Trophoblast cell (in vitro differentiated cells and primary cell): ENCODE data around the gene EPHB6.

Experiments
- DNase-seq, 2 donors: peaks; one replicate each; pipeline ENCODE4 v3.0.0-alpha.2; 2016
- H2AFZ ChIP-seq: 2 replicates; pipeline ENCODE4 v1.6.1; 2013; ENCODE audit warnings: low read length, moderate library complexity, mild to moderate bottlenecking; ENCODE audit not compliant: insufficient read depth, poor library complexity
- H2AK5ac ChIP-seq: 2 replicates; pipeline ENCODE4 v1.6.1; 2013; ENCODE audit warnings: mild to moderate bottlenecking, low read length
- H2BK120ac ChIP-seq: 2 replicates; pipeline ENCODE4 v1.6.1; 2013; ENCODE audit warnings: low read length, mild to moderate bottlenecking, moderate library complexity; ENCODE audit not compliant: insufficient read depth, poor library complexity
- H2BK12ac ChIP-seq: 2 replicates; pipeline ENCODE4 v1.6.1; 2013; ENCODE audit warnings: mild to moderate bottlenecking, low read length, moderate library complexity
- H2BK5ac ChIP-seq: 2 replicates; pipeline ENCODE4 v1.6.1; 2013; ENCODE audit warnings: low read length, low read depth, moderate library complexity, mild to moderate bottlenecking; ENCODE audit not compliant: poor library complexity
- H3K14ac ChIP-seq: 2 replicates; pipeline ENCODE4 v1.6.1; 2013; ENCODE audit warnings: mild to moderate bottlenecking, low read length
- H3K18ac ChIP-seq: 2 replicates; pipeline ENCODE4 v1.6.1; 2013; ENCODE audit warnings: mild to moderate bottlenecking, low read length
- H3K23ac ChIP-seq: 2 replicates; pipeline ENCODE4 v1.6.1; 2013; ENCODE audit warnings: low read length
- H3K27ac ChIP-seq: 2 replicates; pipeline ENCODE4 v1.5.1; 2013; ENCODE audit warnings: low read depth, mild to moderate bottlenecking, inconsistent platforms, low read length, moderate library complexity
- H3K27me3 ChIP-seq: 2 replicates; pipeline ENCODE4 v1.6.1; 2013; ENCODE audit warnings: inconsistent platforms, mild to moderate bottlenecking, low read length, moderate library complexity; ENCODE audit not compliant: insufficient read depth
- H3K36me3 ChIP-seq, 2 experiments: 1 replicate in 1 of 2; 2 replicates in 1 of 2; pipeline ENCODE4 v1.6.1; 2013; ENCODE audit warnings: low read length in 2 of 2, mild to moderate bottlenecking in 2 of 2, moderate library complexity in 1 of 2; ENCODE audit not compliant: insufficient read depth in 2 of 2, control insufficient read depth in 1 of 2
- H3K4ac ChIP-seq: 2 replicates; pipeline ENCODE4 v1.6.1; 2013; ENCODE audit warnings: low read depth, mild to moderate bottlenecking, low read length, moderate library complexity
- H3K4me1 ChIP-seq, 2 experiments: 1 replicate in 1 of 2; 2 replicates in 1 of 2; pipeline ENCODE4 v1.6.1; 2013; ENCODE audit warnings: low read length in 2 of 2, mild to moderate bottlenecking in 2 of 2, moderate library complexity in 1 of 2; ENCODE audit not compliant: insufficient read depth in 2 of 2, control insufficient read depth in 1 of 2
- H3K4me2 ChIP-seq: 2 replicates; pipeline ENCODE4 v1.6.1; 2013; ENCODE audit warnings: inconsistent platforms, mild to moderate bottlenecking, low read length, moderate library complexity
- H3K4me3 ChIP-seq: 2 replicates; pipeline ENCODE4 v1.5.1; 2013; ENCODE audit warnings: mild to moderate bottlenecking, low read depth, low read length, inconsistent platforms
- H3K79me1 ChIP-seq: one replicate; pipeline ENCODE4 v1.6.1; 2013; ENCODE audit warnings: low read length
- H3K79me2 ChIP-seq: 2 replicates; pipeline ENCODE4 v1.6.1; 2013; ENCODE audit warnings: low read length, mild to moderate bottlenecking; ENCODE audit not compliant: control insufficient read depth, insufficient read depth, poor library complexity
- H3K9ac ChIP-seq: 2 replicates; pipeline ENCODE4 v1.6.1; 2013; ENCODE audit warnings: mild to moderate bottlenecking, low read length
- H3K9me3 ChIP-seq: 2 replicates; pipeline ENCODE4 v1.6.1; 2013; ENCODE audit warnings: low read depth, mild to moderate bottlenecking, control low read depth, inconsistent platforms, low read length; ENCODE audit not compliant: insufficient read depth
- H4K12ac ChIP-seq: 2 replicates; pipeline ENCODE4 v1.6.1; 2013; ENCODE audit warnings: low read depth, mild to moderate bottlenecking, low read length, moderate library complexity
- H4K8ac ChIP-seq: 2 replicates; pipeline ENCODE4 v1.6.1; 2013; ENCODE audit warnings: low read depth, mild to moderate bottlenecking, low read length, moderate library complexity
- H4K91ac ChIP-seq: one replicate; pipeline ENCODE4 v1.6.1; 2013; ENCODE audit warnings: low read depth, mild to moderate bottlenecking, low read length, moderate library complexity
- WGBS: extraction: QIAGEN DNeasy Blood & Tissue Kit; methylation state at CpG from one replicate; pipeline ENCODE4 v1.1.7; 2013; ENCODE audit warnings: missing lambda C conversion rate; ENCODE audit not compliant: insufficient read length, insufficient coverage; ENCODE audit errors: extremely low coverage; 5-methylcytosine and 5-hydroxymethylcytosine counted together

EPHB6 gene

GRCh38 chr7:142908921-142909890, 54.3 kb downstream of the EPHB6 start:
- WGBS: no CpG with 5 or more reads among the region's 21 CpGs
- H2AFZ ChIP-seq: no peak overlapping the region
- no peak overlapping the region for H3K9ac ChIP-seq
- H3K27me3 ChIP-seq: no peaks in the 10 kb centered on the region
- H3K4ac ChIP-seq: no peak overlapping the region
- H2BK5ac ChIP-seq: no peak overlapping the region
- H2BK12ac ChIP-seq: no peak overlapping the region
- H3K9me3 ChIP-seq: peaks cover 5% of the 10 kb centered on the region
- H3K79me2 ChIP-seq: no peaks in the 10 kb centered on the region
- H4K8ac ChIP-seq: no peak overlapping the region
- no peaks in the 10 kb centered on the region for H3K79me1 ChIP-seq
- H3K27ac ChIP-seq: no peak overlapping the region
- H4K91ac ChIP-seq: no peak overlapping the region
- no peak overlapping the region for H3K4me3 ChIP-seq
- H3K18ac ChIP-seq: no peak overlapping the region
- H3K23ac ChIP-seq: no peak overlapping the region
- H2AK5ac ChIP-seq: no peak overlapping the region
- H2BK120ac ChIP-seq: no peak overlapping the region
- H4K12ac ChIP-seq: no peak overlapping the region
- no peaks in the 10 kb centered on the region for H3K36me3 ChIP-seq
- no peak overlapping the region for H3K14ac ChIP-seq
- DNase-seq: peak in 1 of 2 donors; percentile 59
- H3K4me1 ChIP-seq: peaks cover 2 to 9% of the 10 kb centered on the region in 2 experiments
- no peak overlapping the region for H3K4me2 ChIP-seq

GRCh38 chr7:142910031-142910433, 55.2 kb downstream of the EPHB6 start:
- Histone ChIP-seq H4K8ac (no peak overlapping the region), H3K4me3 (no peak overlapping the region), H3K79me1 (no peaks in the 10 kb centered on the region), H3K36me3 (no peaks in the 10 kb centered on the region), H3K18ac (no peak overlapping the region), H3K27ac (no peak overlapping the region), H4K12ac (no peak overlapping the region), H3K4me1 (peaks cover 2 to 9% of the 10 kb centered on the region in 2 experiments), H3K9me3 (peaks cover 5% of the 10 kb centered on the region), H3K79me2 (no peaks in the 10 kb centered on the region), H2BK120ac (no peak overlapping the region), H3K23ac (no peak overlapping the region), H3K9ac (no peak overlapping the region), H3K14ac (no peak overlapping the region), H3K27me3 (no peaks in the 10 kb centered on the region), H3K4me2 (no peak overlapping the region), H2AK5ac (no peak overlapping the region), H3K4ac (no peak overlapping the region), H2AFZ (no peak overlapping the region), H4K91ac (no peak overlapping the region), H2BK12ac (no peak overlapping the region), H2BK5ac (no peak overlapping the region)
- no CpG with 5 or more reads among the region's 2 CpGs for WGBS
- DNase-seq: no peak

- peaks cover 5% of the 10 kb centered on the region for H3K9me3 ChIP-seq
- H3K18ac ChIP-seq: no peak overlapping the region
- WGBS: no CpG with 5 or more reads among the region's 2 CpGs
- H2BK120ac ChIP-seq: no peak overlapping the region
- H4K91ac ChIP-seq: no peak overlapping the region
- no peaks in the 10 kb centered on the region for H3K36me3 ChIP-seq
- H3K4me2 ChIP-seq: no peak overlapping the region
- H3K23ac ChIP-seq: no peak overlapping the region
- H3K4me1 ChIP-seq: peaks cover 2 to 9% of the 10 kb centered on the region in 2 experiments
- no peak overlapping the region for H3K9ac ChIP-seq
- H3K79me2 ChIP-seq: no peaks in the 10 kb centered on the region
- no peak overlapping the region for H3K14ac ChIP-seq
- no peak overlapping the region for H2BK12ac ChIP-seq
- H2AFZ ChIP-seq: no peak overlapping the region
- no peak overlapping the region for H2AK5ac ChIP-seq
- H4K12ac ChIP-seq: no peak overlapping the region
- no peak overlapping the region for H3K4me3 ChIP-seq
- H4K8ac ChIP-seq: no peak overlapping the region
- H2BK5ac ChIP-seq: no peak overlapping the region
- no peak overlapping the region for H3K27ac ChIP-seq
- H3K4ac ChIP-seq: no peak overlapping the region
- H3K27me3 ChIP-seq: no peaks in the 10 kb centered on the region
- DNase-seq: no peak
- H3K79me1 ChIP-seq: no peaks in the 10 kb centered on the region
Measured at GRCh38 chr7:142910481-142910880, 55.6 kb downstream of the EPHB6 start.

GRCh38 chr7:142913051-142913450, 58.2 kb downstream of the EPHB6 start:
- H3K4me2 ChIP-seq: peak overlapping the region; percentile 22
- no peak overlapping the region for H4K8ac ChIP-seq
- no peak overlapping the region for H2AK5ac ChIP-seq
- no peak overlapping the region for H3K14ac ChIP-seq
- H3K18ac ChIP-seq: no peak overlapping the region
- H3K9ac ChIP-seq: no peak overlapping the region
- H3K4me1 ChIP-seq: peaks cover 2 to 9% of the 10 kb centered on the region in 2 experiments
- WGBS: no CpG with 5 or more reads among the region's 3 CpGs
- no peak overlapping the region for H4K12ac ChIP-seq
- H2BK12ac ChIP-seq: no peak overlapping the region
- no peak overlapping the region for H3K27ac ChIP-seq
- H3K79me2 ChIP-seq: no peaks in the 10 kb centered on the region
- H3K4me3 ChIP-seq: no peak overlapping the region
- no peak overlapping the region for H2BK120ac ChIP-seq
- no peak overlapping the region for H2BK5ac ChIP-seq
- H3K36me3 ChIP-seq: no peaks in the 10 kb centered on the region
- no peak overlapping the region for H2AFZ ChIP-seq
- no peaks in the 10 kb centered on the region for H3K9me3 ChIP-seq
- no peaks in the 10 kb centered on the region for H3K79me1 ChIP-seq
- H3K4ac ChIP-seq: no peak overlapping the region
- H4K91ac ChIP-seq: no peak overlapping the region
- H3K23ac ChIP-seq: no peak overlapping the region
- no peaks in the 10 kb centered on the region for H3K27me3 ChIP-seq
- peak in 1 of 2 donors; percentile 25 for DNase-seq
